ENCODE data around the gene TTC21A.
A peak's percentile ranks its signal among the peaks of the same experiment; 100 is the strongest.

Gene TTC21A

DNA sequence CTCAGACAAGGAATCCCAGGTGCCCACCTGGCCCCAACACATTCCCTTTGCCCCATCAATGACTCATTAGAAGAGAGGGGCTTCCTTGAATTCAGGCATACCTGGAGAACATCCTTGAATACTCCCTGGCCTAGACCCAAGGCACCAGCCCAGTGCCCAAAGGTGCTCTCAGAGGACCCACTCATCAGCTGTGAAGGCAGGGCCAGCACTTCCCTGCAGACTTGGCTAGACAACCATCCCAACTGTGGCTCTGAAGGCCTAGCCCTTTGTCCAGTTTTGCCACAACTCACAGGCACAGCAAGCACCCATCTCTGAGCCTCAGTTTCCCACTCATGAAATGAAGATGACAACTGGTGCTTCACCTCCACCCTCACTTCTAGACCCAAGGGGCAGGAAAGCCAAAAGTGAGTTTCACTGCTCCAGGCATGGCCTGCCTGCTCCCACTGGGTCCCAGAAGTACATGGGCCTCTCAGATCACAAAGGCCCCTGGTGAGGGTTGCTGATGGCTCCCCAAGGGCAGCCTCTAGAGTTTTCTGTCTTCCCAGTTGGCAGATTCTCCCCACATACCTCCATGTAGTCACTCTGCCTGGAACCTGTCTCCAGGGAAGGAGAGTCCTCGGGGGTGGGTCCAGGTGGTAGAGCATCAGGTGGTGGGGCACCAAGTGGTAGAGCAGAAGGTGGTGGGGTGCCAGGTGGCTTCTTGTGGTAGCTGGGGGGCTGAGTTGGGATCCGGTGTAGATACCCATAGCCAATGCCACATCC, 7.6 kb upstream of the TTC21A start:
- DNase-seq (ENCODE audit: low read depth), result no peak

DNA sequence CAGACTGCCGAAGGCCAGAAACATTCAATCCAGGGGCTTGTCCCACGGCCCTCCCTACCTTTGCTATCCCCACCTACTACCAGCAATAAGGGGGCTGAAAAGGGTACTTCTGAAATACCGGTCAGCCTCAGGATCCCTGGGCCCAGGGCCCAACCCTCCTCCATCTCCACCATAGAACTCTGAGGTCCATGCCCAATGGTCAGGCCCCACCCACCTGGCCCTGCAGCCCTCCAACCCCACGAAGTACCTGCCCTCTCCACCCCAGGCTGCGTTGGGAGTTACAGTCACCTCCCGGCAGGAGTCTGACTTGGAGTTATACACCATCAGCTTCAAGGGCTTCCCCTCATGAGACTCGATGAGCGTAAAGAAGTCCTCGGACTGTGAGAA, 7.0 kb upstream of the TTC21A start:
- DNase-seq (ENCODE audit: low read depth), result no peak

DNA sequence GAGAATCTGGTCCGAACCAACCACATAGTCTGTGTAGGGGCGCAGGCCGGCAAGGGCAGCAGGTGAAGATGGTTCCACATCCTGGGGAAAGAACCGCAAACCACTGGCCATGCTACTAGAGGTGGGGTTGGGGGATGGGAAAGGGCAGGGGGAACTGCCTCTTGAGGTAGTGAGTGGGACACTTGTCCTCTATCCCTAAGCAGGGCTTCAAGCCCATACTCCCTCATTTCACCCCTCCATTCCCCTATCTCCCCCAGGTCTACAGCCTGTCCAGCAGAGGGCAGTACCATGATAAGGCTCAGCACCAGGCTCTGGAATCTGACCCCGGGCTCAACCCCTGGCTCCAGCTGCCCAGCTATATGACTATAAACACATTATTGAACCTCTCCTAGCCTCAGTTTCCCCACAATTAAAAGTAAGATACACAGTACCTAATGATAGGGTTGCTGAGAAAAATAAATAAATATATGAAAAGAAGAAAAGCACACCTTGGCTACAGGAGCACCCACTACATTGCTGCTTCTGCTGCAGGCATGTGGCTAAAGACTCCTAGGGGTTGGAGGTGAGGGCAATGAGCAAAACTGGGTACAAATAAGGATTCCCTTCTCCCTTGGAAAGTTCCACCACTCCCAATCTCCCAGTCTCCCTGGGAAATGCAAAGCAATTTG, 6.3 kb upstream of the TTC21A start:
- DNase-seq (ENCODE audit: low read depth), result peak; percentile 23

DNA sequence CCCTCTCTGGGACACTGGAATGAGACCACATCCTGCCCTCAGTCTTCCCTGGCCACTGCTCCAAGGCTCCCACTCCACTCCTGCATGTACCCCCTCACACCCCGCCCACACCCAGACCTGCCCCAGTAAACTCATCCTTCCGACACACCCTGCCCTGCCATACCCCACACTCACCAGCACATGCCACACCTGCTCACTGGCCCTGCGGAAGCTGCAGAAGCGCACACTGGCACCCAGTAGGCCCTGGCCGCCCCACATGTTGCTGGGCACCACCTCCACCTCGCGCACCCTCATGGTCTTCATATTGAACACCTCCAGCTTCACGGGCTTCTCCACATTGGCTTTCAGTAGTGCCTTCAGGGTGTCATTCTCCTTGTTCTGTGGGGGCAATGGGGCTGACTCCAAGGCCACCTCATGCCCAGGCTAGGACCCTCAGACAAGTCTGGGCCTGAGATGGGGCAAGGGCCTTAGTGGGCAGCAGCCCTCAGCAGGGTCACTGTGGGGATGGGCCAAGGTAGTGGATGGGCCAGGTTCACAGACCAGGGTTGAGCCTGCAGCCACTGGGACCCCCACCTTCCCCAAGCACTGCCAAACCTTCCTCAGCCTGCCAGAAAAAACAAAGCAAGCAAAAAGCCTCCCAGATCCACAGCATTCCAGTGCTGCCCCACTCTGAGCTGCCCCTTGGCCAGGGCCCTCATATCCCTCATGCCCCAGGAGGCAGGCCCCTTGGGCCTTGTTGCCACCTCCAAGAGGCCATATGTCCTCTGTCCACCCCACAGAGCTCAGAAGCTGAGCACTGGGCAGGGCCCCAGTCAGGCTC, 4.8 kb upstream of the TTC21A start:
- DNase-seq (ENCODE audit: low read depth), result no peak

DNA sequence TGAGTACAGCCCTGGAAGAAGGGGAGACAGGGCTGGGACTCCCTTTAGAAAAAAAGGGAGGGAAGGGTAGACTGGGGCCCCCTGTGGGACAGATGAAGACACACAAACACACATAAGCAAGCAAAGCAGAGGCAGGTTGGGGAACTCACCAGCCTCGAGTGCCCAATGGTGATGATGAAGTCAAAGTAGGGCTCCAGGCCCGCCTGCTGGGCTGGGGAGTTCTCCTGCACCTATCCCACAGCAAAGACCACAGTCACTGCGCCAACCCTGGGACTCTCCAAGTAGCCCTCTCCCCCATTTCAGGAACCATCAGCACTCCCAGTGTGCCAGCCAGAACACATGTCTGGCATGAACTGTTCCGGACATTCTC, 4.2 kb upstream of the TTC21A start:
- DNase-seq (ENCODE audit: low read depth), result no peak

DNA sequence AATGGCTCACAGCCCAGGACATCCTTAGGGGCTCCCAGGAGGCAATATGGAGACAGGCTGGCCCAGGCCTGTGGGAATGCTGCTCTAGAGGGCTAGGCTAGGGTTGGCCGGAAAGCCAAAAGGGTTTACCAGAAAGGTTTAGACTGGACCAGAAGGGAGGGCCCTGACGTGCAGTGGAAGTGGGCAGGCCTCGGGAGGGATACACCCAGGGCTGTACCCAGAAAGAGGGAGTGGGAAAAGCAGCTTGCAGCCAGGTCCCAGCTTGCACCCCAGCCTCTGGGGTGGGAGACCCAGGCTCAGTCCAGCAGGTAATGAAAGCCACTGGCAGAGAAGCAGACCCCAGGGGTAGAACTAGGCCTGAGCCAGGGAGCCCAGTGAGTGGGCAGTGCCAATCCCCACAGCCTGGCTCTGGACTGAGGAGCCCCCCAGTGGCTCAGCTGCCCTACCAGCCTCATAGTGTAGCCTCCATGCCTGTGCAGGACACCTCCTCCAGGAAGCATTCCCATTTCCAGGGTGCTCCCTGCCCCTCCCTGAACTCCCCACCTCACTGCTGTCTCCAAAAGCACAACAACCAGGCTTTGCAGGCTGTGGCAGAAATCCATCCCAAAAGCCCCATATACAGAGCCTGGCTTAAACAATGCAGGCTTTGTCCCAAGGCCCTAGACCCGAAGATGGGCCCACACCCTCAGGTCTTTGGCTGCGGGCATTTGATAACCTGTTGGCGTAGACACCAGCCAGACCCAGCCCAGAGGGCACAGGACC, 3.5 kb upstream of the TTC21A start:
- DNase-seq (ENCODE audit: low read depth), result no peak

DNA sequence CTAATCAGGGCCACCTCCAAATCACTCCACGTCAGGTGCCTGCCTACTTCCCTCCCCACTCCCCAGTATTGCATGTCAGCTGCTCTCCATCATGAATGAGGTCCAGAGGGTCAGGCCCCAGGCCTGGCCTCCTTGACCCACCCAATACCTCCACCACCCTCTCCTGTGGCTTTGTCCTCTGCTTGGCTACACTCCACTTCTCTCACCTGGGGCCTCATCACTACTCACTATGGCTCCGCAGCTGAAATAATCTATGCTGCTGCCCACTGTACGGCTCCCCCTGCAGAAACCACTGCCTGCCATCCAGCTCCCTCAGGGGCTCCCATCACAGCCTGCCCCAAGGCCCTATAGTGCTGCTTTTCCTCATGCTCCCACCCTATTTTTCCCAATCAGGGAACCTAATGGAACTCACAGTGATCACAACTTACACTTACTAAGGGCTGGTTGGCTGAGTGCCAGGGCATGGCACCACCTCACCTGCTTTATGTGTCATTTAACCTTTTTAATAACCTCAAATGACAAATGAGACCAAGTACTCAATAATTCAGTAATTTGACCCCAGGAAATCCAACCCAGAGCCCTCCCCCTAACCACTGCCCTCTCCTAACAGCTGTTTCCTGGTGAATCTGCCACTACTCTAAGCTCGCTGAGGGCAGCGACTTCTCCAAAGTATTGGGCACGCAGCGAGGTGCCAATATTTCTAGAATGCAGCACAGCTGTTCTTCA, 2.4 kb upstream of the TTC21A start:
- no peak for DNase-seq (ENCODE audit: low read depth)

DNA sequence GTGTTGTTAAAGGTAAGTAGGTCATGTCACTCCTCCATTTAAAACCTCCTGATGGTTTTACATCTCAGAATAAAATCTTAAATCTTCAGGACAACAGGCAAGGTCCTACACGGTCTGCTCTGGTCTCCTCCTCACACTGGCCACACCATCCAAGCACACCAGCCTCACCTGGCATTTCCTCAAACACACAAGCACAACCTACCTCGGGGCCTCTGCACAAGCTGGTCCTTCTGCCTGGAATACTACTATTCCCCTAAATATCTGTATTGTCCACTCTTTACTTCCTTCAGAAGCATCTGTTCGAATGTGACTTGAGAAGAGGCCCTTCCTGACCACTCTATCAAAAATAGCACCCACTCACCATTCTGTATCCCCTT, 1.8 kb upstream of the TTC21A start:
- DNase-seq (ENCODE audit: low read depth), result no peak

DNA sequence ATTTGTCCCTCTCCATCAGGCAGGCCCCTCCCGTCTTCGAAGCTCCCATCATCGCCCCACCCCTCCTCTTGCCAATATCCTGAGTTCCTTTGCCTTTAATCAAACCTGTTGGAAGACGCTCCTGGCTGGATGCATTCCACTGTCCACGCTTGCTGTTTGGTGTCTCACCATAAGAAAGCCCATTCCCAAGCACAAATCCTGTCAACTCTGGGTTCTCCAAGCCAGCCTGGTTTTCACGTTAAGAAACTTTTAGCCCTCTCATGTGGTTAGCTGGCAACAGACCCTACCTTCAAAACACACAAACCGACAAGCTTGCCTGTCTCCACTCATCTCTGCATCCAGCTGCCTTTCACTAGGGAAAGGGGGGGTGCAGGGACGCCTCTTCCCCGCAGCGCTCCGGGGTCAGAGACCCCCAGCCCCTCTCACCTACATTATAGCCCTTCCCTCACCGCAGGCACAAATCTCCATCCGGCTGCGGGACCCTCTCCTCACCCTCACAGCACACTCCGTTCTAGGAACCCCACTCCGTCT, 1.1 kb upstream of the TTC21A start:
- no peak for DNase-seq (ENCODE audit: low read depth)

DNA sequence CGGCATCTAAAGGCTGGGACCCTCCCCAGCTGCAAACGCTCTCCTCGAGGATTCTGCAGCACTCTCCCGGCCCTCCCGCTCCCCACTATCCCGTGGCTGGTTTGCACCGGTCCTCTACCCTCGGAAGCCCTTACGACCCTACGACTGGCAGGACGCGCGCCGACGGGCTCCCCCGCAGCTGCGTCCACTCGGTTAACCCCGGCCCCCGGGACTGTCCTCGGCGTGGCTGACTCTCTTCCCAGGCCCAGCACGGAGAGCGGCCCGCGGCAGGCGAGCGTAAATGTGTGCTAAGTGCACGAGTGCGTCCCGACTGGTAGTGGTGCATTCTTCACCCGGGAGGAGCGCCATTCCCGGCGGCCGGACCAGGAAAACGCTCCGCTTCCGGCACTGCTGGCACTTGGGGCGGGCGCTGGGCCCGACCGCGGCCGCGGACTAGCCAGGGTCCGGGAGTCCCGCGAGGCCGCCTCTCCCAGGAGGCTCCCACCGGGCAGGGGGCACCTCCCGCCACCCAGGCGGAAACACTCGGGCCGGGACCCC, 561 bp upstream of the TTC21A start:
- no peak for DNase-seq (ENCODE audit: low read depth)

DNA sequence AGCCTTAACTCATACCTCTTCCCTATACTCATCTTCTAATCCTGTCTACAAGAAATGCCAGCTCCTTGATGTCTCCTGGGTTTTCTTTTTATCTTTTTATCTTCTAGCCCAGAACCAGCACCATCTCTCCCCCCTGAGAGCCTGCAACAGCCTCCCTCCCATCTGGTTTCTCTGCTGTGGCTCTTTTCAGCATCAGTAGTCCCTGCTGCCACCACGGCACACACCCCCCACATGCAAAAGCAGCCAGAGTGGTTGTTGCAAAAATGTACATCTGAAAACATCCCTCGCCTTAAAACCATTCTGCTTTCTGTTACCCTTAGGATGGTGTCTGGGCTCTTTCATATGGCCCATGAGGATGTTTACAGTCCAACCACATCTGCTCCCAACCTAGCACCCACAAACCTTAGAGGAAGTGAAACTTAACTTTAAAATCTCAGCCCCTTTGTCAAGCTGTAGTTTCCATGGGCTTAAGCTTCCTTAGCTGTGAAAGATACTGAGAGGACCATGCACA, 775 bp downstream of the TTC21A start:
- no peak for DNase-seq (ENCODE audit: low read depth)

DNA sequence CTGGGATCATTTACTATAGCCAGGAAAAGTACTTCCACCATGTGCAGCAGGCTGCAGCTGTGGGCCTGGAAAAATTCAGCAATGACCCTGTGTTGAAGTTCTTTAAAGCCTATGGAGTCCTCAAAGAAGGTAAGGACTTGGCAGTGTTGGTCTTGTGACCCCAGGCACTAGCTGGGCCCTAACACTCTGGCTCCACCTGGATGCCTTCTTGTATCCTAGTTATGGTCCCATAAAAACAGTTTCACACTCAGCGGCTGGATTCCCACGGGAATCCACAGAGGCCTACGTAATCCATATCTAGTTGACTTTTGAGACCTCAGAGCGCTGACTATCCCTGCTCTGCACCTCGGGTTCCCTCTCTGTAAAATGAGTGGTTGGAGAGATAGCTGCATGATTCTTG, 1.6 kb downstream of the TTC21A start:
- no peak for DNase-seq (ENCODE audit: low read depth)

DNA sequence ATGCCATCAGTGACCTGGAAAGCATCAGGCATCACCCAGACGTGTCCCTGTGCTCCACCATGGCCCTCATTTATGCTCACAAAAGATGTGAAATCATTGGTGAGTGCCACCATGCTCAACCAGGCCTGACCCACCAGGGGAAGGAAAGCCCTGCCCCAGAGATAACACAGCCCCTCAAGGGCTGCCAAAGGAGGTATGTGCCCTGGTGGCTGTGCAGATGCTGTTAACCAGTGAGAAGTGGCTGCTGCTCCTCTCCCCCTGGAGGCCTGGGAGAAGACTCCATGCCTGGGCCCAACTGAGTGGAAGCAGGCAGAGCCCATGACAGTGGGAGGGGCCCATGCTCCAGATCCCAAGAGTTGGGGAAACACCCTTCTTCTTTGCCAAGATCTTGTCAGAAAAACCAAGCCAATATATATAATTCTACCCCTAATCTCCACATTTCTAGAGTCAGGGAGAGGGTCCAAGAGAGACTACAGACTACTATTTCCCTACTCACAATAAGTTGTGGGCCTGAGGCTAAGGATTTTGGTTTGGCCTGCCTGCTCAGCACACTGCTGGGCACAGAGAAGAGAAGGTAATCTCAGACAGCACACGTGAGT, 2.7 kb downstream of the TTC21A start:
- no peak for DNase-seq (ENCODE audit: low read depth)

DNA sequence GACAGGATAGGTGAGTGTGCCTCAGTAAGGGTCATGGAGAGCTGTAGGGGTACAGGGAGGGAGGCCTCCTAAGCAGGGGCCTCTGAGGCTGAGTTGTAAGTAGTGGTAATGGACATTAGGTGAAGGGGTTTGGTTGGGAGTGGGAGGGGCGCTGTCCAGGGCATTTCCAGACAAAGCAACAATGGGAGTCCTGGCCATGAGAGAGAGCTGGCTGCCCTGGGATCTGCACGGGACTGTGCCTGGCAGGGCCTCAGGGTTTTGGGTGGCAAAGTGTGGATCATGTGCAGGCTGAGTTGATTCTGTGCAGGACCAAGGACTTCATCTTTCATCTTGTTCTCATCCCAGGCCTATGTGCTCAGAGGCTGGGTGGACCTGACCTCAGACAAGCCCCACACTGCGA, 4.6 kb downstream of the TTC21A start:
- no peak for DNase-seq (ENCODE audit: low read depth)

DNA sequence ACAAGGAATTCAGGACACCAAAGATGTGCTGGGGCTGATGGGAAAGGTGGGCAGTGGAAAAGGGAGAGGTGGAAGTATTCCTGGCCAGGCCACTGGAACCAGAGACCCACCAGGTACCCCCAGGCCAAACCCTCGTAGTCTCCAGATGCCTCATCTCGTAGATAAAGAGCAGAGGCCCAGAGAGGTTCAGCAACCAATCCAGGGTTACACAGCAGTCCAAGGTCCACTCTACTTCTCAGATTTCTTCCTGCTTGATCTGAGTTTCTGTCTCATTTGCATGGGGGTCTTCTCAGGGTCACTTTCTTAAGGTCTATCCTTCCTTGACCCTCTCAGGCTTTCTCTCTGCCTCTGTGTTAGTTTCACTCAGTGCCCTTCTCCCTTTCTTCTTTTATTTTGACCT, 5.1 kb downstream of the TTC21A start:
- DNase-seq (ENCODE audit: low read depth), result no peak

DNA sequence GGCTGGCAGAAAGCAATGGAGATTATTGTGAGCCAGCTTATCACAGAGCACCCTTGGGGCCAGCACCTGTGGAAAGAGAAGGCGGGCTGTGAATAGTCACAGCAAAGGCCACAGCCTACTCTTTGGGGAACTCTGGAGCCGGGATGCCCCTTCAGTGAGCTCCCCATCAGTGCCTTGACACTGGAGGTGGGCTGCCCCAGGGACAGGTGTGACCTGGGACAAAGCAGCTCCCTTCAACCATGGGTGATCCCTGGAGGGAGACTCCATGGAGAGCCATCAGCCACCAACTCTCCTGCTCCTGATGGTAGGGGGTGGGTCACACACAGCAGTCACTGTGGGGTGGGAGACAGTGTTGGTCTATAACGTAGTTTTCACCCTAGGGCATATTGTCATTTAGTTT, 5.8 kb downstream of the TTC21A start:
- DNase-seq (ENCODE audit: low read depth), result no peak

DNA sequence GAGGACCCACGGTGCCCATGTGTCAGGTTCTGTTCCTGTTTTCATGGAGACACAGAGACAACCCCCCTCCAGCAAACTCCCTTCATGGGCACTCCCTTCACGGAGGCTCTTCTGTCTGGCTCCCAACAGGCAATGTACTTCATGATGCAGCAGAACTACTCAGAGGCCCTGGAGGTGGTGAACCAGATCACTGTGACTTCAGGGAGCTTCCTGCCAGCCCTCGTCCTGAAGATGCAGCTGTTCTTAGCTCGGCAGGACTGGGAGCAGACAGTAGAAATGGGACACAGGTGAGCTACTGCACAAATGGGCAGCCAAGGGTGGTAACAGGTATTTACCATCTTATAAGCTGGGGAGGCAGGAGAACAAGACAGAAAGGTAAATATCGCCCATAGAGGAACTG, 7.0 kb downstream of the TTC21A start:
- DNase-seq (ENCODE audit: low read depth), result no peak

DNA sequence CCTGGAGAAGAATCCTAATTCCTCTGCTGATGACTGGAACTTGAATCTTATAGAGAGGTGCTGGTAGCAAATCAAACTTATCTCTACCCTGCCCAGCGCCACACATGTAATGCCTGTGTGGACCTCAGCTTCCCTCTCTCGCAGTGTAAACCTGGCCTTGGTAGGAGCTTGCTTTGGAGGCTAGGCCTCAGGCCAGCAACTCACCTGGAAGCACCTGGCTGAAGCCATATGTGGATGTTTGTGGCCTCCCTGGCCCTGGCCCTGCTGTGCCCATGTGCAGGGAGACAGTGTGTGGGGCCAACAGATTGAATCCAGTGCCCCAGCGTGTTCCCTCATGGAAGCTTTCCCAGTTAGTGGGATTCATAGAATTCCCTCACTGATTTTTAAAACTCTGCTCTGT, 8.4 kb downstream of the TTC21A start:
- no peak for DNase-seq (ENCODE audit: low read depth)

DNA sequence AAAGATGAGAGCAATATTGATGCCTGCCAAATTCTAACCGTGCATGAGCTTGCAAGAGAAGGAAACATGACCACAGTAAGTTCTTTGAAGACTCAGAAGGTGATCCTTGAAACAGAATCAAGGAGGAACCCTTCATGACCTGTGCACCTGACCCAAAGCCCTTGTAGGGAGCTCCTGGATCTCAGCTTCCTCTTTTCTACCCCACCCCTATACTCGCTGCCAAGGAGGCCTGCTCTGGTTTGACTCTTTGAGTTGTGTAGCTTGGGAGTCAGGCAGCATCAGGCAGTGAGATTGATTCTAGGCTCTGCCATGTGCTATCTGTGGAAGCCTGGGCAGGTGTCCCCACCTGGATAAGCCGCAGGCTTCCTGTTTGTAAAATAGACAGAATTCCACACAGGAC, 10.6 kb downstream of the TTC21A start:
- no peak for DNase-seq (ENCODE audit: low read depth)

DNA sequence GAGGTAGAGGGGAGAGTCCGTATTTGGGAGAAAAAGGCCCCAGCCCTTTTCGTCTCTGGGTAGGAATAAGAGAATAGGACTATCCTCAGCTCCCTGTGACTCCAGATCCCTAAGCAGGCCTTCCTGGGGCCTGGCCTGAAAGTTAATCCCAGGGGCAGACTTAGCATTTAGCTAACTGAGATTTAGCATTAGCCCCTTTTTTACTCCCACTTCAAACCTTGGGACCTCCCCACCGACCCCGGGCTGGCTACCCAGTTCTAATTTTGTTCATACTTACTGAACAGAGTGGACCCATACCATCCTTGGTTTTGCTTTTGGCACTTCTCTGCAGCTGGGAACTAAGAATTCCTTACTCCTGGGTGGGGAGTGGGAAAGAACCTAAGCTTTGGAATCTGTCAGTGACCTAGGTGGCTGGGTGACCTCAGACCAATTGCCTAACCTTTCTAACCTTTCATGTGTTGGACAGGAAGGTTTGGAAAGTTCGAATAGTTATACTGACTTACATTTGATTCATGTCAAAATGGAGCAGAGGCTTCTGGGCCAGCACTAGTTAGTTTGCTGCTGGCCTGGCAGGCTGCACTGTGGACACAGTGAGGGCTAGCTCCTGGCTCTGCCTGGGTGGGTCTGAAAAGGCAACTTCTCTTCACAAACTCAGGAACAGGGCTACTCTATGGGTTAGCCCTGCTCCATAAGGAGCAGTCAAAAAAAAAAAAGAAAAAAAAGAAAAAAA, 11.6 kb downstream of the TTC21A start:
- DNase-seq (ENCODE audit: low read depth), result no peak
